Upper lobe of right lung (tissue), 1 donor: ENCODE data around the gene ITPRIPL2. TPM values are rescaled to one million over a fixed set of nuclear protein-coding genes. Genes with fewer than 3 reads are reported as not detected.

ENCODE experiments used
- ATAC-seq: fragments of 200-7000 bp; cut with Tn5 transposase; one replicate; pipeline ENCODE4 v1.9.1; 2020; ENCODE audit warnings: mild to moderate bottlenecking, moderate library complexity
- DNase-seq: peaks from one replicate; pipeline ENCODE4 v3.0.0-alpha.2; 2020
- H3K27ac ChIP-seq: fragments of 200-600 bp; one replicate; pipeline ENCODE4 v1.8.0; 2022
- H3K27me3 ChIP-seq: fragments of 200-600 bp; one replicate; pipeline ENCODE4 v1.8.0; 2022; ENCODE audit warnings: mild to moderate bottlenecking
- H3K36me3 ChIP-seq: fragments of 200-600 bp; one replicate; pipeline ENCODE4 v1.8.0; 2022
- H3K4me1 ChIP-seq: fragments of 200-600 bp; one replicate; pipeline ENCODE4 v1.8.0; 2022
- H3K4me3 ChIP-seq: fragments of 200-600 bp; one replicate; pipeline ENCODE4 v1.8.0; 2022; ENCODE audit warnings: mild to moderate bottlenecking
- H3K9me3 ChIP-seq: fragments of 200-600 bp; one replicate; pipeline ENCODE4 v1.8.0; 2022
- intact Hi-C: fragments of 100-400 bp; cut with DNase I; formaldehyde crosslinking; loops from one replicate; pipeline ENCODE4 v1.11.0; 2022
- total RNA-seq: library from RNA; stranded (reverse); fragmentation: NEBNext Ultra II Directional; extraction: Animal tissue kit (Norgen Biotek cat#: 25700); gene quantifications from one replicate; pipeline ENCODE4 v1.2.1, GENCODE V29; 2021
- TF ChIP-seq, protein P1 (sequence below): fragments of 200-600 bp; IDR thresholded peaks from one replicate; pipeline ENCODE4 v1.8.0; 2022; ENCODE audit warnings: antibody characterized with exemption
- donor health status: DM: no; HTN: yes; CAD: no; lungs with severe emphysema.

The ITPRIPL2 gene
- total RNA-seq, 1 donor from 2014 or later, result 68.9 TPM

DNA sequence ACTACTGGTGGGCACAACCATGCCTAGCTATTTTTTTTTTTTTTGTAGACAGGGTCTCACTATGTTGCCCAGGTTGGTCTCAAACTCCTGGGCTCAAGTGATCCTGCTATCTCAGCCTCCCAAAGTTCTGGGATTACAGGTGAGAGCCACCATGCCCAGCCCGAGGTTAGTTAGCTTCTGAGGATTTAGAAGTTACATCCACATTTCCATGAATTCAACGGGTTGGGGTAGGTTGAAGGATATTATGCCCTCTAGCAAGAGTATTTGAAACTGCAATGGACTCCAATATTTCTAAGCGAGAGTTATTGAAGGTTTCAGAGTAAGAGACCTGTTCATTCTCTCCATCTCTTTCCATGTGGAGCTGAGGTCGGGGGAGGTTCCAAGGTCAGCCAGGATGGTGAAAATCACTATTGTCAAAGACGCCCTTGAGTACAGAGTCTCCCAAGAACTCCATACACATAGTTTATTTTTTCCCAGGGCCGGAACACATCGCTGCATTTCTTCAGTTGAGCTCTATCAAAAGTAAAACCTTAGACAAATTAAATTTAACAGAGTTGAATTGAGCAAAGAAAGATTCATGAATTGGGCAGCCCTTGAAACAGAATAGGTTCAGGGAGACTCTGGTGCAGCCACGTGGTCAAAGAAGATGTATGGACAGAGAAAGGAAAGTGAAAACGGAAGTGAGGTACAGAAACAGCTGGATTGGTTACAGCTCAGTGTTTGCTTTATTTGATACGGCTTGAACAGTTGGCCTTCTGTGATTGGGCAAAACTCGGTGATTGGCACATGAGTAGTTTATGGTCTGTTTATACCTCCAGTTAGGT is 19.0 kb upstream of the ITPRIPL2 start:
- Histone ChIP-seq H3K27ac (no peak overlapping the region), H3K4me1 (peaks cover 4% of the 10 kb centered on the region), H3K27me3 (no peaks in the 10 kb centered on the region), H3K9me3 (no peaks in the 10 kb centered on the region), H3K36me3 (no peaks in the 10 kb centered on the region), H3K4me3 (no peak overlapping the region)
- ATAC-seq, result peak; percentile 74
- DNase-seq, result no peak
- intact Hi-C loops, result no loop called here
- TF ChIP-seq, protein P1, sequence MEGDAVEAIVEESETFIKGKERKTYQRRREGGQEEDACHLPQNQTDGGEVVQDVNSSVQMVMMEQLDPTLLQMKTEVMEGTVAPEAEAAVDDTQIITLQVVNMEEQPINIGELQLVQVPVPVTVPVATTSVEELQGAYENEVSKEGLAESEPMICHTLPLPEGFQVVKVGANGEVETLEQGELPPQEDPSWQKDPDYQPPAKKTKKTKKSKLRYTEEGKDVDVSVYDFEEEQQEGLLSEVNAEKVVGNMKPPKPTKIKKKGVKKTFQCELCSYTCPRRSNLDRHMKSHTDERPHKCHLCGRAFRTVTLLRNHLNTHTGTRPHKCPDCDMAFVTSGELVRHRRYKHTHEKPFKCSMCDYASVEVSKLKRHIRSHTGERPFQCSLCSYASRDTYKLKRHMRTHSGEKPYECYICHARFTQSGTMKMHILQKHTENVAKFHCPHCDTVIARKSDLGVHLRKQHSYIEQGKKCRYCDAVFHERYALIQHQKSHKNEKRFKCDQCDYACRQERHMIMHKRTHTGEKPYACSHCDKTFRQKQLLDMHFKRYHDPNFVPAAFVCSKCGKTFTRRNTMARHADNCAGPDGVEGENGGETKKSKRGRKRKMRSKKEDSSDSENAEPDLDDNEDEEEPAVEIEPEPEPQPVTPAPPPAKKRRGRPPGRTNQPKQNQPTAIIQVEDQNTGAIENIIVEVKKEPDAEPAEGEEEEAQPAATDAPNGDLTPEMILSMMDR, result no peak

GRCh38 chr16:19095654-19096053 is 18.1 kb upstream of the ITPRIPL2 start:
- intact Hi-C loops, result no loop called here
- TF ChIP-seq, protein P1, result no peak
- H3K27ac ChIP-seq, result no peak overlapping the region

GRCh38 chr16:19098173-19098572 is 15.6 kb upstream of the ITPRIPL2 start:
- no peaks in the 10 kb centered on the region for H3K27me3 ChIP-seq
- H3K4me3 ChIP-seq, result no peak overlapping the region
- TF ChIP-seq, protein P1, result no peak
- no peak for ATAC-seq
- no peak for DNase-seq
- no peaks in the 10 kb centered on the region for H3K9me3 ChIP-seq
- H3K36me3 ChIP-seq, result no peaks in the 10 kb centered on the region
- H3K4me1 ChIP-seq, result no peaks in the 10 kb centered on the region
- H3K27ac ChIP-seq, result no peak overlapping the region
- intact Hi-C loops, result no loop called here

More at GRCh38 chr16:19095654-19096053, 18.1 kb upstream of the ITPRIPL2 start:
- DNase-seq (no peak), ATAC-seq (no peak)
- H3K4me1 ChIP-seq, result peaks cover 4% of the 10 kb centered on the region
- H3K4me3 ChIP-seq, result no peak overlapping the region
- H3K36me3 ChIP-seq, result no peaks in the 10 kb centered on the region
- no peaks in the 10 kb centered on the region for H3K27me3 ChIP-seq
- H3K9me3 ChIP-seq, result no peaks in the 10 kb centered on the region

DNA sequence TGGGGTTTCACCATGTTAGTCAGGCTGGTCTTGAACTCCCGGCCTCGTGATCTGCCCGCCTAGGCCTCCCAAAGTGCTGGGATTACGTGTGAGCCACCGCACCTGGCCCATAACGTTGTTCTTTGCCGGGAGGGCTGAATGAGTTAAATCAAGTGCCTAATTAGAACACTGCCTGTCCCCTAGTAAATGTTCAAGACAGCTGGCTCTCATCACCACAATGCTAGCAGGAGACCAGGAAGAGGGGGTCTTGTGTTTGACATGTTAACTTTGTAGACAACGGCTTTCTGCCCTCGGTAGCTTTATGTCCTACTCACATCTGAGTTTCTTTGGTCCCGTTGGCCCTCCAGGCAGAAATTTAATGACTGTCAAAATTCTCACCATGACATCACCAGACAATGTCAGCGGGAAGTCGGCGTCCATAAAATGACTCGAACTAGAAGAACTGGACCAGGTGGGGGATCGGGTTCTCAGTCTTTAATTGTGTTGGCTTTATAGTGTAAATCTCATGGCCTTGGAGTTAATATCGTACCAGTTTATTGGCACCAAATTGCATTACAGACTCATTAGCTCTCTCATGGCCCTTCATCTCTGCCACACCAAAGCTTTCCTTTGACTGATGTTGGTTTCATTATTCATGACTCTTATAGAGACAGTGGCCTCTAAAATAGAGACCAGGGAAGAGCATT is 11.4 kb upstream of the ITPRIPL2 start:
- Histone ChIP-seq H3K9me3 (no peaks in the 10 kb centered on the region), H3K27ac (no peak overlapping the region), H3K27me3 (no peaks in the 10 kb centered on the region), H3K36me3 (no peaks in the 10 kb centered on the region), H3K4me1 (peaks cover 13% of the 10 kb centered on the region), H3K4me3 (no peak overlapping the region)
- DNase-seq, result no peak
- TF ChIP-seq, protein P1, result no peak
- no peak for ATAC-seq
- intact Hi-C loops, result no loop called here

- ATAC-seq (no peak), DNase-seq (no peak)
- no peaks in the 10 kb centered on the region for H3K36me3 ChIP-seq
- H3K27me3 ChIP-seq, result no peaks in the 10 kb centered on the region
- peaks cover 18% of the 10 kb centered on the region for H3K4me1 ChIP-seq
- intact Hi-C loops, result no loop called here
- H3K4me3 ChIP-seq, result no peak overlapping the region
- TF ChIP-seq, protein P1, result no peak
- no peak overlapping the region for H3K27ac ChIP-seq
- H3K9me3 ChIP-seq, result no peaks in the 10 kb centered on the region
These were observed 9.2 kb upstream of the ITPRIPL2 start for GRCh38 chr16:19104607-19105006.
